GM18520 (cell line): ENCODE data around the gene TUBA8.
"Not testable (repeated sequence)": the region's sequence is repeated elsewhere in the genome, so short reads cannot be mapped to it uniquely, and the experiment has no call there.

Source experiments
- ATAC-seq: cut with Tn5 transposase; IDR thresholded peaks from one replicate; pipeline ENCODE4 v1.9.1; 2021; ENCODE audit not compliant: unreplicated experiment

Gene TUBA8

DNA sequence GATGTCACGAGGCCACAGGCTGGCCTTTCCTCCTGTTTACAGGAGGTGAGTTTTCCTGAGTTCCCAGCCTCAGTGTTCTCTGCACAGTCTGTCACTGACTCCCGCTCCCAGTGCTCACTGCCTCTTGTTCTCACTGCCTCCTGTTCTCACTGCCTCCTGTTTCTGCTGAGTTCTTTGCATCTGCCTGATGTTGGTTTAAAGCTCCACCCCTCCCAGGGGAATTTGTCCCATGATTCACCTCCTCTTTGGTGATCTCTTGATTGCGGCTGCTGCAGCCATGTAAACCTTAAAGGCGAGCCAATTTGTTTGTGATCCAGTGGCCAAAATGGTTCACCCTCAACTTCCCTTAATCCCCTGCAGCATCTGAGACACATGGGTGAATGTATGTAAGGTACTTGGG lies 6.0 kb upstream of the TUBA8 start:
- no peak for ATAC-seq

DNA sequence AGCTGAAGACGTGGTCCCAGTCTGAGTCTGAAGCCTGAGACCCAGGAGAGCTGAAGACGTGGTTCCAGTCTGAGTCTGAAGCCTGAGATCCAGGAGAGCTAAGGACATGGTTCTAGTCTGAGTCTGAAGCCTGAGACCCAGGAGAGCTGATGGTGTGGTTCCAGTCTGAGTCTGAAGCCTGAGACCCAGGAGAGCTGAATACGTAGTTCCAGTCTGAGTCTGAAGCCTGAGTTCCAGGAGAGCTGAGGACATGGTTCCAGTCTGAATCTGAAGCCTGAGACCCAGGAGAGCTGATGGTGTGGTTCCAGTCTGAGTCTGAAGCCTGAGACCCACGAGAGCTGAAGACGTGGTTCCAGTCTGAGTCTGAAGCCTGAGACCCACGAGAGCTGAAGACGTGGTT lies 4.6 kb upstream of the TUBA8 start:
- not testable (repeated sequence) for ATAC-seq

DNA sequence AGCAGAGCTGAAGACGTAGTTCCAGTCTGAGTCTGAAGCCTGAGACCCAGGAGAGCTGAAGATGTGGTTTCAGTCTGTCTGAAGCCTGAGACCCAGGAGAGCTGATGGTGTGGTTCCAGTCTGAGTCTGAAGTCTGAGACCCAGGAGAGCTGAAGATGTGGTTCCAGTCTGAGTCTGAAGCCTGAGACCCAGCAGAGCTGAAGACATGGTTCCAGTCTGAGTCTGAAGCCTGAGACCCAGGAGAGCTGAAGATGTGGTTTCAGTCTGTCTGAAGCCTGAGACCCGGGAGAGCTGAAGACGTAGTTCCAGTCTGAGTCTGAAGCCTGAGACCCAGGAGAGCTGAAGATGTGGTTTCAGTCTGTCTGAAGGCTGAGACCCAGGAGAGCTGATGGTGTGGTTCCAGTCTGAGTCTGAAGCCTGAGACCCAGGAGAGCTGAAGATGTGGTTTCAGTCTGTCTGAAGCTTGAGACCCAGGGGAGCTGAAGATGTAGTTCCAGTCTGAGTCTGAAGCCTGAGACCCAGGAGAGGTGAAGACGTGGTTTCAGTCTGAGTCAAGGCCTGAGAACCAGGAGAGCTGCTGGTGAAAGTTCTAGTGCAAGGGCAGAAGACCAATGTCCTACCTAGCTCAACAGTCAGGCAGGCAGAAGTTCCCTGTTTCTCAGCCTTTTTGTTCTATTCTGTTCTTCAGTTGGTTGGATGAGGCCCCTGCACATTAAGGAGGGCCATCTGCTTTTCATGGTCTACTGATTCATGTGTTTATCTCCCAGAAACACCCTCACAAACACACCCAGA lies 3.9 kb upstream of the TUBA8 start:
- ATAC-seq: not testable (repeated sequence)

DNA sequence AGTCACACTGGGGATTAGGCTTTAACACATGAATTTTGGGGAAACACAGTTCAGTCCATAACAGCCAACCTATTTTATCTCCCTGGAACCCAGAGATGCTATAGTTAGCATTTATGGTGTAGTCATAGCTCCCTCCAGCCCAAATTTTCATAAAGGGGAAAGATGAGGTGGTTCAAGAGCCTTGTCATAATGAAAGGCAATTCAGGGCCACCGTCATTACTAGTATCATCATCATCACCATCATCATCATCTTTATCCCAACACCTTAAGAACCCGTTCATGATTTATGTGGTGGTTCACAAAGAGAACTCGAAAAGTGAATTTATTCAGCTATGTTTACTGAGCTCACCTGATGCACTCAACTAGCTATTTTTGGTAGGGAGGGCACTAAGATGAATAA lies 2.4 kb upstream of the TUBA8 start:
- no peak for ATAC-seq

DNA sequence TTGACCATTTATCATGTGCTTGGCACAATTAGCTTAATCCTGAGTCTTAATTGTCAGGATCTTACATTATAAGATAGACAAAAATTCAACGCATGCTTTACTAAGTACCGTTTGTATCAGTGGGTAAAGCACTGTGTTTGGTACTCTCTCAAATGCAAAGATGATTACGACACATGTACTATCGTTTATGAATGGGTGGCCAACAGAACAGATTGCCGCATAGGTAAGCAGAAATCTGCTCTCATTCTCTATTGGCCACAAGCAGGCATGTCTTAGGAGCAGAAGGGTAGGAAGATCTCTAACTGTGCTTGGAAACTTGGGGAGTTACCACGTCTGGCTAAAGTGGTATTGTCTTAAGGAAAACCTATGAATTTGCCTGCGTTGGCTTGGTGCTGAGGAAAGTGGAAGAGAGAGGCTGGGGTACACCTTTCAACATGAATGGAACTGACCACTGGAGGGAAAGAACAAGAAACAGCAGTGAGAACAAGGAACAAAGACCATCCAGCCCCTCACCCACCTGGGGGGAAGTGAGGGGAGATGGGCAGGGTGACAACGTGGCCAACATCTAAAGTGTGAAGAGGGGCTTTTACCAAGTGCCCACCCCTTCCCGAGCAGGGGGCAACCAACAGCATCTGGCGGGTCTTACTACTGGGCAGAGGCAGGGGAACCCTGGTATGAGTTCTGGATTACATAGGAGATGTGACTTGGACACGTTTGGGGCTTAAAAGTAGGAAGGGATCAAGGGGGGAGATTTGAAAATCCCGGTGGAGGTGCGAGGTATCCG lies 1.0 kb upstream of the TUBA8 start:
- ATAC-seq: no peak

DNA sequence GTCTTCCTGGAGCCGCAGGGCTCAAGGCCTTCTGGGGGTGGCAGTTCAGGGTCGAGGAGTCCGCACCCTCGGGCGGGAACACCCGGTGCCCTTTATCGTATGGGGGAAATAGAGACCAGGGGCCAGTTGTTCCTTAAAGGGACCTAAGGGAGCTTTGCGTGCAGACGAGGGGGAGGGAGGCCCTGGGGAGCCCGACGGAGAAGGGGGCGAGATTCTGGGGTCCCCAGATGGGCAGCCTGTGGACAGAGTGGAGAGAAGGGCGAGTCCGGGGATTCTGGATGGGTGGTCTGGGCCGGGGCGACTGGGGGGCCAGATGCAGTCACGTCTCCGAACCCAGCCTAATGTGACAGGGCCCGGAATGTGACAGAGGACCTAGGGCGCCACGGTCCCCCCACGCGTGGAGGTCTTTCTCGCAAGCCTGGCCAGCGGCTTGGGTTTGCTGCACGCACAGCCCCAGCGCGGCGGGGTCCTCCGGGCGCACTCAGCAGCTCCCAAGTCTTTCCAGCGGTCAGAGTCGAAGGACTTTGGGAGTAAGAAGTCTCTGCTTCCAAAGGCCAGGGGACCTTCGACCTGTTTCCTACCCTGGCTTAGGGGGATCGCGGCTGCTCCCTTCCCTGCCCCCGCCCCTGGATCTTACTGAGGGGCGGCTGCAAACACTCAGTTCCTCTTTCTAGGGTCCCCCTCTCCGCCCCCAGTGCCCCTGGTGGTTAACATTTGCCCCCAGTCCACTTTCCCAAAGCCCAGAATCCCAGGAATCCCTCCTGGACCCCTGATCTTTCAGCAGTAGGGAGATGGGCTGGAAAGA lies 547 bp downstream of the TUBA8 start:
- ATAC-seq: no peak

DNA sequence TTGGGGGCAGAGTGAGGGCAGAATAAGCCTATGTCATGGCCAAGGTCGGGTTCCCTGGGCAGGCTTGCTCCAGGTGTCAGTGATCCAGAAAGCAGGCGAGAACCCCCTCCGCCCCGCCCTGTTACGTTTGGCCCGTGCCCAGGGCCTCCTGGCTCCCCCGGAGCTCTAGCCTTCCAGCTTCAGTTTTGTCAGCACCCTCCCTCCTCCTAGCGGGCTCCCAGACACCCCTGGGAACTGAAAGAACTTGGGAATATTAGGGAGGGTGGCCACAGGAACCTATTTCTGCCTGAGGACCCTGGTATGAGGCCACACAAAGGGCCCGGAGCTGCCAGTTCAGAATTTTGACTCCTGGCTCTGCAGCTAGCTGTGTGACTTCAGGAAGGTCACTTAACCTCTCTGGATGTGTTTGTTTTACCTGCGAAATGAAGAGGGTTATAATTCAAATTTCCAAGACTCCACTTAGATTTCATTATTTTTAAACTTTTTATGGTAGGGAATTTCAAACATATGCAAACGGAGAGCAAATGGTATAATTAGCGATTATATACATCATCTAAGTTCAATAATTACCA lies 1.2 kb downstream of the TUBA8 start:
- no peak for ATAC-seq

DNA sequence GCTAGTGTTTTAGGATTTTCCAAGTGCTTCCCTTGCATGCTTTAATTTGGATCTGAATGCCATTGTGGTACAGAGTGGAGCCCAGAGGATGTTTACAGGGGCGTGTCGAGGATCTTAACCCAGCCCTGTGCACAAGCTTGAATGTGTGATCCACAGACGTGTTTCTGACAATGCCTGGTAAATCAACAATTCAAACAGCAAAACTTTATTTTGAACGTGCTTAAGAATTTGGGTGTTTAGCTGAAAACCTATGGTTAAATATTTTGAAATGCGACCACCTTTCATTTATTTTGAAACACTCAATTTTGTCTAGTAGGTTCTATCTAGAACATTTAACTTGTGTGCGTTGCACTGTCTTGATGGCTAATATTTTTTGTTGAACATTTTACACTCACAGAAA lies 1.8 kb downstream of the TUBA8 start:
- no peak for ATAC-seq

DNA sequence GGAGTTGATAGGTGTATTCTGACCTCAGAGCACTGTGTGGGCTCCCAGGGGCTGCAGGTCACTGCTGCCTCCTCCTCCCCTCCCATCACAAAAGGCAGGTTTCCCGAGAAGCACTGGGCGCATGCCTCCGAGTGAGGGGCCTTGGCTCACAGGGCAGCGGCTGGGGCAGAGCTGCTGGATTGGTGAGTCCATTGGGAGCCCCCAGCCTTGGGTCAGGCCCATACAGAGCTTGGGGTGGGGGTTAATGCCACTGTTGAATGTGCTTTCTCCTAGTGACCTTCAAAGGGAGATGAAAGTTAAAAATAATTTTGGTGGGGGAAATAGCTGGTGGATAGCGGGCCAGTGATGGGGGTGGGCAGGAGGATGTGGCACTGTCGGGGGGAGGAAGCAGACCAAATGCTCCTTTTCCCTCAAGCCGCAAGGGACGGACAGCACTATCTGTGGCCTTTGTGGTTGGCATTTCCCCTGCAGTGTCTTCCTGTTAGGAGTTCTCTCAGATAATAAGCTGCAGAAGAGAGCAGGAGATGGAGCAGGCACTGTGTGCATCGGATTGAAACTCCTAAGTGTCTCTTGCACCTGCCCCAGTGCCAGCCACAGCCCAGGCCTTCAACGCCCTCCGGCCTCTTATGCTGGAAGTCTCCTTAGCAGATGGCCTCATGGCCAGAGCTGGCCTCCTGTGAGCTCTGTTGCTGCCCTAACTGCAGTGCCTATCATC lies 3.2 kb downstream of the TUBA8 start:
- no peak for ATAC-seq

DNA sequence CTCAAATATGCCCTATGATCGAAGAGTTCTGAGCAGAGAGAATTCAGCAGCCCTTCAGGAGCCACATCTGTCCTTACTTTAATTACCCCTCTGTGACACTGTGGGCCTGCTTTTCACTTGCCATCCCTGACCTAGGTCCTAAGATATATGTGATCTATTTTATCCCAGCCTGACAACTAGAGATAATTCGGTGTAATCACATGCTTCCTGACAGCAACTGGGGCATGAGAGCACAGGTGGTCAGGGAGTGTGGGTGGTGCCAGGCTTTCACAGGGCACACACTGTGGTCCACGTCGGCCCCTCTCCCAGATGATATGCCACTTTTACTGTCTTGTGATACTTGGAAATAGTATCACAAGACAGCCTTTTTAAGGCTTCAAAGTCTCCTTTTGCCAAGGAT lies 3.9 kb downstream of the TUBA8 start:
- no peak for ATAC-seq

DNA sequence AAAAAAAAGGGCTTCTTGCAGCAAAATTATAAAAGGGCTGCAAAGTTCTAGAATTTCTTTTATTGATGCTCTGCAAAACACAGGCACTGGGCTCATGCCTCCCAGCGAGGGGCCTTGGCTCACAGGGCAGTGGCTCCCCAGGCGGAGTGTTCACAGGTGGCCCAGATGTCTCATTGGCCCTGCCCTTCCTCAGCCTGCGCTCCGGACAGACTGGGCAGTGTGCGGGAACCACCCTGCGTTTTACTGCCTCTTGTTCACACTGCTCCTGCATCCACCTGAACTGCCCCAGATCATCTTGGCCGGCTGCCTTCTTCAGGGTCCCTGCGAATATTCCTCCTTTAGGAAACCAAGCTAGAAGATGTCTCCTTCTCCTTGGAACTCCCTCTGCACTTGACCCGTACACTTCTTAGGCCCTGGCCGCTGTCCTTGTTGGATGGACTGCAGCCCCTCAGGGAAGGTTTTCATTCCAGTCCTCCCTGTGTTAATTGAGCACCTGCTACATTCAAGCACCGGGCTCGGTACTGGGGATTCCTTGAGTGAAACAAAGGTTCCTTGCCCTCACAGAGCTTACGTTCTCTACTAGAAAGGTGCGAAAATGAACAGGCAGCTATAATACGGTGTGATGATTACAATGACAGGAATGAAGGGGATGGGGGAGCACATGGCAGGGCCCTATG lies 4.5 kb downstream of the TUBA8 start:
- no peak for ATAC-seq

DNA sequence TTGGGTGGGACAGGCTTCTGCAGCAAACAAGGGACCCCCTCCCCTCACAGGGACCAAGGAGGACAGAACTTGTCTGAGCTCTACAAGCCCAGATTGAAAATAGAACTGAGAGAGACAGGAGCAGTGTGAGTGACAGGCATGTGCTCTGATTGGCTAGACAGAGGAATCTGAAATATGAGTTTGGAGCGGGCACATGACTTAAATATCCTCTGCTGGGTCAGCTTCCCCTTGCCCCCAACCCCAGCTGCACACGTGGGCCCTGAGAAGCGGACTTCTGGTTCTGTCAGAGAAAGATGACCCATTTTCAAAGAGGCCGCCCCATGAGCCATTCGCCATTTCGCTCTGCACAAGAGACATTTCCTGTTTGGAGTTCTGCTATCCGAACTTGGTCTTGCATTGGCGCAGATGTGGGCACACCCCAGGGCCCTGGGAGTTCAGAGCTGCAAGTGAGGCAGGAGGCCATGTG lies 5.3 kb downstream of the TUBA8 start:
- no peak for ATAC-seq

DNA sequence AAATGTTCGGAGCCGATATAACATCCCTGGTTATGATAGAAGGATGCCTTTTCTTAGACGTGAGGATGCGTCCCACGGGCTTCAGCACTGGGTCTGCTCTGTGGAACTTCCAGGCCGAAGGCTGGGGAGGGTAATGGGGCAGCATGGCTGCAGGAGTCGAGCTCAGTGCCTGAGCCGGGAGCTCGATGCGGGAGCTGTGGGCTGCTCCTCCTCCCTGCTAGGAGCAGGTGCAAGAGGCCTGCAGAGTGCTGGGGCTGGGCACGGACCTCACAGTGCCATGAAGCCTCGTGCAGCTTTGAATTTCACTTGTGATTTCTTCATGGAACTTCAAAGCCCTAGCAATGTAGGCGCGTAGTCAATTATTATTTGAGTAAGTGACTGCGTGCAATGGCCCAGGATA lies 6.0 kb downstream of the TUBA8 start:
- ATAC-seq: no peak

DNA sequence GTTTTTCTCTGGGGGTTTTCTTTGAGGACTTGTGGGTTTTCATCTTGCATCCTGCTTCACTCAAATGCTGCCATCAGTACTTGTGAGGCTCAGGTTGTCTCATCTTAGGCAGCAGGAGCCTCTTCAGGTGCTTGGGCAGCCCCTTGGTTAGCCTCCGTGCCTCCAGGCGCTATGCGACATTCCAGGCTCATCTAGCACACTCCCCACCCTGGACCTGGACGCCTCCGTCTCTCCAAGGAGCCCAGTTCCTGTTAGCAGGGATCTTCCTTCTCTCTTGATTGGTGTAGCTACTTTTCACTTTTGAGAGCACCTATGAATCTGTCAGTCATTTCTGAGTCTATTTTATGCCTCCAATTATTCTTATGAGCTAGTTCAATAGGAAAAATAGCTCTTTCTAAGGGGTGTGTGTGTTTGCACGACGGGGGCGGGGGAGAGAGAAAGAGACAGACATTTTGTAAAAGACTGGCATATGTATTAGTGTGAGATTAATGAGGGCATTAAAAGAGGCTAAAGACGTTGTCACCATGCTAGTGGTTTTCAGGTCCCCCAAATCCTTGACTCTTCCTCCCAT lies 7.8 kb downstream of the TUBA8 start:
- no peak for ATAC-seq

DNA sequence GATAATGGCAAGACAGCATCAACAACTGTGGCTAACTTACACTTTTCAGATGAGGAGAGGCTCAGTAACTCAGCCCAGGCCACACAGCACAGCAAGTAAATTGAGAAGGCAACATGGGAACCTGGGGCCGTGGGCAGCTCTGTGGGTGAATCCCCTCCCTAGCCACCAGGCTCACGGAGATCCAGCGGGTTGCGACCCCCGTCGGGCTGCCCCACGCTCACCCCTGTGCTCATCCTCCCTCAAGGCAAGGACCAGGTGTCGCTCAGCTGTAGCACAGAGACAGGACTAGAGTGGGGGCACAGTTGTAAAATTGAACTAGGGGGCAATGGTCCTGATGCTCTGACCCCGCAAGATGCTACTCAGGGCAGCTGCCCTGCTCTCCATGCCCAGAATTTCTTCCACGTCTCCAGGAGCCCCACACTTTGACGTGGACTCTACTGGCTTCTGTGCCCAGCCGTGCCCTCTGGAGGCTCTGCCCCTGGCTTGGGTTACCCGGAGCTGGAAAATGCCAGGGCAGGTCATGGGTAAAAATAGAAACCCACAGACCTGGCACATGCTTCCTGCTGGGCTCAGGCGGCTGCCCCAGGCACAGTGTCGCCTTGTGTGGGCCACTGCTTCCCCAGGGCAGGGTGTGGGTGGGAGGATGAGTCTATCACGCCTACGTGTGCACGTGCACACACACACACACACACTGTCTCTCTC lies 9.0 kb downstream of the TUBA8 start:
- no peak for ATAC-seq

DNA sequence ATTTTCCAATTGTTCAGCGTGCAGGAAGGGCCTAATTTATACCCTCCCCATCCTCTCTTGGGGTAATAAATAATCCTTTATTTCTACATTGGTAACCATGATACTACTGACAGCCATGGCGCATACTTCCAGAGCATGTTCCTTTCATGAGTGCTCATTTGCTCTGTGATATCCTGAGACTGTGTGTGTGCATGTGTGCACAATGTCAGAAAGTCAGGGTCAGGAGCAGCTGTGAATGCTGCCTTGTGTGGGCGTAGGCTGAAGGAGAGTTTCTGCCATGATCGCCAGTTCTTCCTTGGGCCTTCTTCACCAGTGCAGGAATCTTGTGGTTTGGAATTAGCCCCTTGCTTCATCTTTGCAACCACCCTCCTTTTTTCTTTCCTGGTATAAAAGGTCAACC lies 10.2 kb downstream of the TUBA8 start:
- ATAC-seq: no peak

DNA sequence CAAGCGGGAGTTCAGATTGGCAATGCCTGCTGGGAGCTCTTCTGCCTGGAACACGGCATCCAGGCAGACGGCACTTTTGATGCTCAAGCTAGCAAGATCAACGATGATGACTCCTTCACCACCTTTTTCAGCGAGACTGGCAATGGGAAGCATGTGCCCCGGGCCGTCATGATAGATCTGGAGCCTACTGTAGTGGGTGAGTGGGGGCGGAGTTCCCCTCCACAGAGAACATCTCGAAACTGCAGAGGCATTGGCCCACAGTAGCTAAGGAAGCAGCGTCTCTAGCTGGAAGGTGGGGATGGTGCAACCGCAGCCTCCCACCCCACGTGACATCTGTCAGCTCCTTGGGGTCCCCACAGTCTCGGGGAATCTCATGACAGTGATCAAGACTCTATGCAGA lies 10.9 kb downstream of the TUBA8 start:
- no peak for ATAC-seq

DNA sequence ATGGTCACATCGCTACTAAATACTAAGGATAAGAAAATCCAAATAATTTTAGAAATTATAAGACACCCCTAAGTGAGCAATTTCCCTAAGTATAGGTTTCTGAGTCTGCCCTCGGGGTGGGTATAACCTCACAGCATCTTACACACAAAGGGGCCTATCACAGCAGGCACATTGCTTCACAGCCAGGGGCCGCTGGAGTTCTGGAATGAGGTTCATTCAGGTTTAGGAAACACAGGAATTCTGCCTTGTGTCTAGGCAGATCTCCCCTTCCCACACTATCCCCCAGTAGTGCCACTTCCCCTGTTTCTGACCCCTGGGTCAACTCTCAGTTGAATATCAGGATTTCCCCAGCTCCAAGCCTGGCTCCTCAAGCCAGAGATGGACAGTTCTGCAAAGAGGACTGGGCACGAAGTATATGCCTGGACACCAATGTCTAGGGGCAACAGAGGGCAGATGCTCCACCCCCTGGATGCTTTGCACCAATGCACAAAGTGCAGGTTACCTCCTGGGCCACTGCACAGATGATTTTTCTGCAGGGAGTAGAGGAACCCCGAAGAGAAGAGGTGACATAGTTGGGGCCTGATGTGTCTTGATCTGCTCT lies 11.4 kb downstream of the TUBA8 start:
- no peak for ATAC-seq
